Neural cell (in vitro differentiated cells): ENCODE data around the gene LYSET. TPM values are rescaled to one million over a fixed set of nuclear protein-coding genes. Genes with fewer than 3 reads are reported as not detected.
"Not testable (repeated sequence)": the region's sequence is repeated elsewhere in the genome, so short reads cannot be mapped to it uniquely, and the experiment has no call there.

Source experiments
- H2AFZ ChIP-seq: fragments of 200-600, 300-800 bp; sonication (generic), shearing (Covaris generic); 2 replicates; pipeline ENCODE4 v1.6.0; 2014; ENCODE audit warnings: low read depth, mild to moderate bottlenecking, antibody characterized with exemption, low read length, moderate library complexity
- H3F3A ChIP-seq: fragments of 200-600 bp; shearing (Covaris generic); 2 replicates; pipeline ENCODE4 v1.6.1; 2016; ENCODE audit warnings: mild to moderate bottlenecking, moderate library complexity, mixed read lengths, antibody characterized with exemption, low read length; ENCODE audit not compliant: insufficient read depth, poor library complexity, severe bottlenecking
- H3K27ac ChIP-seq: fragments of 200-600, 300-800 bp; sonication (generic), shearing (Covaris generic); 2 replicates; pipeline ENCODE4 v1.5.1; 2014; ENCODE audit warnings: mild to moderate bottlenecking, low read length, moderate library complexity
- H3K27me3 ChIP-seq: fragments of 300-800, 200-600 bp; sonication (generic), shearing (Covaris generic); 2 replicates; pipeline ENCODE4 v1.6.0; 2014; ENCODE audit warnings: mild to moderate bottlenecking, low read depth, low read length, moderate library complexity; ENCODE audit not compliant: insufficient read depth
- H3K36me3 ChIP-seq: fragments of 300-800, 200-600 bp; sonication (generic), shearing (Covaris generic); 2 replicates; pipeline ENCODE4 v1.5.1; 2014; ENCODE audit warnings: mild to moderate bottlenecking, antibody characterized with exemption, low read length, moderate library complexity; ENCODE audit not compliant: insufficient read depth
- H3K4me2 ChIP-seq: fragments of 300-800, 200-600 bp; sonication (generic), shearing (Covaris generic); 2 replicates; pipeline ENCODE4 v1.6.0; 2014; ENCODE audit warnings: mild to moderate bottlenecking, low read length
- H3K4me3 ChIP-seq: fragments of 300-800, 200-600 bp; sonication (generic), shearing (Covaris generic); 2 replicates; pipeline ENCODE4 v1.5.1; 2014; ENCODE audit warnings: mild to moderate bottlenecking, low read length, moderate library complexity
- H3K79me2 ChIP-seq: fragments of 200-600 bp; shearing (Covaris generic); replicated peaks from 2 replicates; pipeline ENCODE4 v1.6.0; 2014; ENCODE audit warnings: mild to moderate bottlenecking, low read length, moderate library complexity; ENCODE audit not compliant: insufficient read depth
- H3K9ac ChIP-seq: fragments of 300-800, 200-600 bp; sonication (generic), shearing (Covaris generic); 2 replicates; pipeline ENCODE4 v1.6.1; 2016; ENCODE audit warnings: mild to moderate bottlenecking, low read length, mixed read lengths
- H3K9me2 ChIP-seq: fragments of 200-600 bp; shearing (Covaris generic); 2 replicates; pipeline ENCODE4 v1.6.1; 2016; ENCODE audit warnings: mild to moderate bottlenecking, low read length, mixed read lengths; ENCODE audit not compliant: insufficient read depth
- H3K9me3 ChIP-seq: fragments of 200-600, 300-800 bp; sonication (generic), shearing (Covaris generic); 2 replicates; pipeline ENCODE4 v1.6.1; 2016; ENCODE audit warnings: mild to moderate bottlenecking, mixed run types, low read length, moderate library complexity, mixed read lengths
- H4K20me1 ChIP-seq: fragments of 200-600 bp; shearing (Covaris generic); 2 replicates; pipeline ENCODE4 v1.6.1; 2016; ENCODE audit warnings: mild to moderate bottlenecking, mixed run types; ENCODE audit not compliant: insufficient read depth
- CTCF ChIP-seq: fragments of 450-650 bp; IDR thresholded peaks from 2 replicates; pipeline ENCODE4 v1.5.1; 2014; ENCODE audit warnings: antibody characterized with exemption, mild to moderate bottlenecking, moderate library complexity; ENCODE audit not compliant: poor library complexity, severe bottlenecking
- EP300 ChIP-seq: fragments of 450-650 bp; conservative IDR thresholded peaks from 2 replicates; pipeline ENCODE4 v1.6.1; 2014; ENCODE audit warnings: antibody characterized with exemption, mild to moderate bottlenecking, moderate library complexity; ENCODE audit not compliant: poor library complexity, severe bottlenecking
- EZH2 ChIP-seq: fragments of 200-600, 300-800 bp; shearing (Covaris generic), sonication (generic); IDR thresholded peaks from 2 replicates; pipeline ENCODE4 v1.6.1; 2014; ENCODE audit warnings: antibody characterized with exemption, low read length, borderline replicate concordance, mild to moderate bottlenecking; ENCODE audit not compliant: insufficient read depth, poor library complexity, severe bottlenecking
- MXI1 ChIP-seq: fragments of 450-650 bp; conservative IDR thresholded peaks from 2 replicates; pipeline ENCODE4 v1.6.1; 2014; ENCODE audit warnings: antibody characterized with exemption, mild to moderate bottlenecking; ENCODE audit not compliant: poor library complexity, severe bottlenecking
- POLR2AphosphoS5 ChIP-seq: IDR thresholded peaks from 2 replicates; pipeline ENCODE4 v1.6.1; 2012
- RAD21 ChIP-seq: fragments of 450-650 bp; conservative IDR thresholded peaks from 2 replicates; pipeline ENCODE4 v1.6.1; 2014; ENCODE audit warnings: antibody characterized with exemption, mild to moderate bottlenecking, moderate library complexity
- SMC3 ChIP-seq: fragments of 450-650 bp; conservative IDR thresholded peaks from 2 replicates; pipeline ENCODE4 v1.6.1; 2014; ENCODE audit warnings: antibody characterized with exemption, mild to moderate bottlenecking, moderate library complexity; ENCODE audit not compliant: poor library complexity
- TAF1 ChIP-seq: IDR thresholded peaks from 2 replicates; pipeline ENCODE4 v1.6.1; 2012; ENCODE audit warnings: low read depth
- polyA plus RNA-seq: library from polyadenylated mRNA; depleted of rRNA; stranded (reverse); fragments of >200 nt; gene quantifications from 2 replicates; pipeline ENCODE4 v1.2.3, GENCODE V29; 2014
- TF ChIP-seq, protein P1 (sequence below): IDR thresholded peaks from 2 replicates; pipeline ENCODE4 v1.6.1; 2012; ENCODE audit warnings: borderline replicate concordance

The LYSET gene
- polyA plus RNA-seq, 1 donor from 2014 or later, result 24.0 TPM

DNA sequence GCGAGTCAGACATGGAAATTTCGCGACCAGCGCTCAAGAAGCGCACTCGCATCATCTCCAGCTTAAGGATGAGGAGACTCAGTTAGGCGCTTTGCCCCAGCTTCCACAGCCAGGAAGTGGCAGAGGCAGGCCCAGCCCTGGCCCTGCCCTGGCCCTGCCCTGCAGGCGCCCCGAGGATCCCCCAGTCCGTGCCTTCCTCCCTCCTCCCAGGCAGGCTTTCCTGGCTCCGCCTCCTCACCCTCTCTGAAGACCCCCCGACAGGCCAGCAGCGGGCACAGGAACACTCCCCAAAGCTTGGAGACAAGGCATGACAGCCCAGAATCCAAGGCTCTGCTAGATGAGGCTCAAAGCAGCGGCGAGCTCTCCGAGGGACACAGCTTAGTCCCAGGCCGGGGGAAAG, 47.0 kb downstream of the LYSET start:
- Histone ChIP-seq H3K9me3 (no peaks in the 10 kb centered on the region), H3K9me2 (no peaks in the 10 kb centered on the region), H3K27ac (no peak overlapping the region), H3K9ac (no peak overlapping the region), H2AFZ (no peak overlapping the region), H4K20me1 (no peaks in the 10 kb centered on the region), H3F3A (no peaks in the 10 kb centered on the region), H3K36me3 (no peaks in the 10 kb centered on the region), H3K27me3 (no peaks in the 10 kb centered on the region), H3K4me2 (no peak overlapping the region), H3K79me2 (no peaks in the 10 kb centered on the region), H3K4me3 (no peak overlapping the region)
- TF ChIP-seq SMC3 (no peak), MXI1 (no peak), CTCF (no peak), RAD21 (no peak), POLR2AphosphoS5 (no peak), EZH2 (no peak), TAF1 (no peak), EP300 (no peak)
- TF ChIP-seq, protein P1, sequence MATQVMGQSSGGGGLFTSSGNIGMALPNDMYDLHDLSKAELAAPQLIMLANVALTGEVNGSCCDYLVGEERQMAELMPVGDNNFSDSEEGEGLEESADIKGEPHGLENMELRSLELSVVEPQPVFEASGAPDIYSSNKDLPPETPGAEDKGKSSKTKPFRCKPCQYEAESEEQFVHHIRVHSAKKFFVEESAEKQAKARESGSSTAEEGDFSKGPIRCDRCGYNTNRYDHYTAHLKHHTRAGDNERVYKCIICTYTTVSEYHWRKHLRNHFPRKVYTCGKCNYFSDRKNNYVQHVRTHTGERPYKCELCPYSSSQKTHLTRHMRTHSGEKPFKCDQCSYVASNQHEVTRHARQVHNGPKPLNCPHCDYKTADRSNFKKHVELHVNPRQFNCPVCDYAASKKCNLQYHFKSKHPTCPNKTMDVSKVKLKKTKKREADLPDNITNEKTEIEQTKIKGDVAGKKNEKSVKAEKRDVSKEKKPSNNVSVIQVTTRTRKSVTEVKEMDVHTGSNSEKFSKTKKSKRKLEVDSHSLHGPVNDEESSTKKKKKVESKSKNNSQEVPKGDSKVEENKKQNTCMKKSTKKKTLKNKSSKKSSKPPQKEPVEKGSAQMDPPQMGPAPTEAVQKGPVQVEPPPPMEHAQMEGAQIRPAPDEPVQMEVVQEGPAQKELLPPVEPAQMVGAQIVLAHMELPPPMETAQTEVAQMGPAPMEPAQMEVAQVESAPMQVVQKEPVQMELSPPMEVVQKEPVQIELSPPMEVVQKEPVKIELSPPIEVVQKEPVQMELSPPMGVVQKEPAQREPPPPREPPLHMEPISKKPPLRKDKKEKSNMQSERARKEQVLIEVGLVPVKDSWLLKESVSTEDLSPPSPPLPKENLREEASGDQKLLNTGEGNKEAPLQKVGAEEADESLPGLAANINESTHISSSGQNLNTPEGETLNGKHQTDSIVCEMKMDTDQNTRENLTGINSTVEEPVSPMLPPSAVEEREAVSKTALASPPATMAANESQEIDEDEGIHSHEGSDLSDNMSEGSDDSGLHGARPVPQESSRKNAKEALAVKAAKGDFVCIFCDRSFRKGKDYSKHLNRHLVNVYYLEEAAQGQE, result no peak

GRCh38 chr14:93233078-93233477, 48.0 kb downstream of the LYSET start:
- not testable (repeated sequence) for H3K79me2 ChIP-seq, H3K27ac ChIP-seq, H2AFZ ChIP-seq, H3K27me3 ChIP-seq, H3K36me3 ChIP-seq, H3F3A ChIP-seq, H3K9me3 ChIP-seq, H3K4me2 ChIP-seq, H3K9ac ChIP-seq, H3K9me2 ChIP-seq, H3K4me3 ChIP-seq, H4K20me1 ChIP-seq

DNA sequence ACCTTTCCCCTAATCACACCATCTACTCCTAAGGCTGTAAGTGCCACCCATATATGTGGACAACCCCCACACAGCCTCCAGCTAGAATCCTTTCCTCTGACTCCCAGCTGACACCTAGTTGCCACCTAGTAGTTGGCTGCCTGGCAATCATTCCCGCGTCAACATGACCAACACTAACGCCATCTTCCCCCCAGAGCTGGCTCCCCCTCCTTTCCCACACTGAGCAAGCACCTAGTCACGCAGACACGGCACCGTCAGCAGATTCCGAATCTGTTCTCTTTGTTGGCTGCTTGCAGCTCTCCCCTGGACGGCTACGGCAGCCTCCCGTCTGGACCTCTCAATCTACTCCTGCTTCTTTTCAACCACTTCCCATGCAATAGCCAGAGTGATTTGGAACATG, 49.7 kb downstream of the LYSET start:
- no peak overlapping the region for H3K27ac ChIP-seq
- no peaks in the 10 kb centered on the region for H3K27me3 ChIP-seq
- no peak overlapping the region for H3K4me3 ChIP-seq
- H3K4me2 ChIP-seq, result no peak overlapping the region
- no peak overlapping the region for H3K9ac ChIP-seq
- H3K9me2 ChIP-seq, result no peaks in the 10 kb centered on the region
- no peaks in the 10 kb centered on the region for H3K36me3 ChIP-seq
- TF ChIP-seq EZH2 (no peak), MXI1 (no peak), TAF1 (no peak), CTCF (no peak), POLR2AphosphoS5 (no peak), EP300 (no peak)
- H4K20me1 ChIP-seq, result no peaks in the 10 kb centered on the region
- no peaks in the 10 kb centered on the region for H3F3A ChIP-seq
- H2AFZ ChIP-seq, result no peak overlapping the region
- no peaks in the 10 kb centered on the region for H3K79me2 ChIP-seq
- no peaks in the 10 kb centered on the region for H3K9me3 ChIP-seq
